ENCODE measurements around the gene EPHA8. TPM values are rescaled to one million over a fixed set of nuclear protein-coding genes. Genes with fewer than 3 reads are reported as not detected.

The EPHA8 gene
- total RNA-seq, 1 experiment from 2014 or later: not detected

- DNase-seq: no peak
- no peaks in the 10 kb centered on the region for H3K79me2 ChIP-seq (ENCODE audit: low read depth)
- TF ChIP-seq EZH2 (IDR thresholded peaks at IDR 0.05; ENCODE audit: low read depth): no peak
- TF ChIP-seq, protein P1, sequence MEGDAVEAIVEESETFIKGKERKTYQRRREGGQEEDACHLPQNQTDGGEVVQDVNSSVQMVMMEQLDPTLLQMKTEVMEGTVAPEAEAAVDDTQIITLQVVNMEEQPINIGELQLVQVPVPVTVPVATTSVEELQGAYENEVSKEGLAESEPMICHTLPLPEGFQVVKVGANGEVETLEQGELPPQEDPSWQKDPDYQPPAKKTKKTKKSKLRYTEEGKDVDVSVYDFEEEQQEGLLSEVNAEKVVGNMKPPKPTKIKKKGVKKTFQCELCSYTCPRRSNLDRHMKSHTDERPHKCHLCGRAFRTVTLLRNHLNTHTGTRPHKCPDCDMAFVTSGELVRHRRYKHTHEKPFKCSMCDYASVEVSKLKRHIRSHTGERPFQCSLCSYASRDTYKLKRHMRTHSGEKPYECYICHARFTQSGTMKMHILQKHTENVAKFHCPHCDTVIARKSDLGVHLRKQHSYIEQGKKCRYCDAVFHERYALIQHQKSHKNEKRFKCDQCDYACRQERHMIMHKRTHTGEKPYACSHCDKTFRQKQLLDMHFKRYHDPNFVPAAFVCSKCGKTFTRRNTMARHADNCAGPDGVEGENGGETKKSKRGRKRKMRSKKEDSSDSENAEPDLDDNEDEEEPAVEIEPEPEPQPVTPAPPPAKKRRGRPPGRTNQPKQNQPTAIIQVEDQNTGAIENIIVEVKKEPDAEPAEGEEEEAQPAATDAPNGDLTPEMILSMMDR (conservative IDR thresholded peaks at IDR 0.05): no peak
- H3K4me3 ChIP-seq: no peak overlapping the region
- no peaks in the 10 kb centered on the region for H3K9me3 ChIP-seq (ENCODE audit: insufficient read depth, low read depth)
- intact Hi-C loops (cut with micrococcal nuclease; ENCODE audit: unreplicated experiment): no loop called here
- no peaks in the 10 kb centered on the region for H3K9me2 ChIP-seq (ENCODE audit: insufficient read depth)
- H3K4me2 ChIP-seq: no peak overlapping the region
- H2AFZ ChIP-seq: no peak overlapping the region
- BruUV-seq (replicated peaks): no TSS peak
- no peaks in the 10 kb centered on the region for H3K36me3 ChIP-seq (ENCODE audit: low read depth)
- ChIA-PET POLR2A (ENCODE audit: unreplicated experiment) (no interaction called here), CTCF (no interaction called here)
- no peaks in the 10 kb centered on the region for H3K4me1 ChIP-seq (replicated peaks; ENCODE audit: insufficient read depth)
- no peaks in the 10 kb centered on the region for H4K20me1 ChIP-seq (ENCODE audit: insufficient read depth)
- H3K27me3 ChIP-seq (ENCODE audit: insufficient read depth, low read depth): peaks cover 21% of the 10 kb centered on the region; the same call in 1 of the 2 replicates
- H3K27ac ChIP-seq: no peak overlapping the region
- H3F3A ChIP-seq (ENCODE audit: insufficient read depth, low read depth): no peaks in the 10 kb centered on the region
These were observed 74.7 kb downstream of the EPHA8 start for GRCh38 chr1:22637907-22638445.

DNA sequence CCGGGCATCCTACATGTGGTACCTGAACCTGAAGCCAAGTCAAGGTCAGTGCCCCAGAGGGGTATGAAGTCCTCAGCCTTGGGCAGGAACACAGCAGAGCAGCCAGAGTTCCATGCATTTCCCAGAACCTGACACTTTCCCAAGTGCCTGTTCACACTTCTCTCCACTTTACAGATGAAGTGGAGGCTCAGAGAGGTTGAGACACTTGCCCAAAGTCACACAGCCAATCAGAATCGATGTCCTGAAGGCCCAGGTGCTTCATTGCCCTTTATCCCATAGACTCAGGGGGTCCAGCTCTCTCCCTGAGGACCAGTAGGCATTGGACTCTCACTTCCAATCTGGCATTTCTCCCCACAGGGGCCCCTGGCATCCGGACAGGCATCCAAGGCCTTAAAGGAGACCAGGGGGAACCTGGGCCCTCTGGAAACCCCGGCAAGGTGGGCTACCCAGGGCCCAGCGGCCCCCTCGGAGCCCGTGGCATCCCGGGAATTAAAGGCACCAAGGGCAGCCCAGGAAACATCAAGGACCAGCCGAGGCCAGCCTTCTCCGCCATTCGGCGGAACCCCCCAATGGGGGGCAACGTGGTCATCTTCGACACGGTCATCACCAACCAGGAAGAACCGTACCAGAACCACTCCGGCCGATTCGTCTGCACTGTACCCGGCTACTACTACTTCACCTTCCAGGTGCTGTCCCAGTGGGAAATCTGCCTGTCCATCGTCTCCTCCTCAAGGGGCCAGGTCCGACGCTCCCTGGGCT lies 75.4 kb downstream of the EPHA8 start:
- no peak overlapping the region for H2AFZ ChIP-seq
- no peak for DNase-seq
- no peak for TF ChIP-seq EZH2 (IDR thresholded peaks at IDR 0.05; ENCODE audit: low read depth)
- TF ChIP-seq, protein P1 (conservative IDR thresholded peaks at IDR 0.05): no peak
- H3K4me3 ChIP-seq: no peak overlapping the region
- no peaks in the 10 kb centered on the region for H3K36me3 ChIP-seq (ENCODE audit: low read depth)
- no peaks in the 10 kb centered on the region for H4K20me1 ChIP-seq (ENCODE audit: insufficient read depth)
- intact Hi-C loops (cut with micrococcal nuclease; ENCODE audit: unreplicated experiment): no loop called here
- POLR2A ChIA-PET (ENCODE audit: unreplicated experiment): no interaction called here
- no peaks in the 10 kb centered on the region for H3F3A ChIP-seq (ENCODE audit: insufficient read depth, low read depth)
- CTCF ChIA-PET: interaction anchor here (0.7 kb wide), 1 partner anchor 113 kb away, joined by 3 read pairs; no protein-coding TSS in a partner anchor
- H3K9me3 ChIP-seq (ENCODE audit: insufficient read depth, low read depth): no peaks in the 10 kb centered on the region
- peaks cover 20% of the 10 kb centered on the region; the same call in 1 of the 2 replicates for H3K27me3 ChIP-seq (ENCODE audit: insufficient read depth, low read depth)
- H3K9me2 ChIP-seq (ENCODE audit: insufficient read depth): no peaks in the 10 kb centered on the region
- H3K4me1 ChIP-seq (replicated peaks; ENCODE audit: insufficient read depth): no peaks in the 10 kb centered on the region
- no peaks in the 10 kb centered on the region for H3K79me2 ChIP-seq (ENCODE audit: low read depth)
- no peak overlapping the region for H3K4me2 ChIP-seq
- no peak overlapping the region for H3K27ac ChIP-seq
- BruUV-seq (replicated peaks): no TSS peak

GRCh38 chr1:22639286-22639685 lies 76.0 kb downstream of the EPHA8 start:
- H3F3A ChIP-seq (ENCODE audit: insufficient read depth, low read depth): no peaks in the 10 kb centered on the region
- ChIA-PET CTCF (interaction anchor here (0.5 to 0.7 kb wide), 2 partner anchors 112 to 223 kb away, joined by 3 read pairs; no protein-coding TSS in a partner anchor), POLR2A (ENCODE audit: unreplicated experiment) (no interaction called here)
- no peak overlapping the region for H3K4me3 ChIP-seq
- no peak for DNase-seq
- BruUV-seq (replicated peaks): no TSS peak
- H3K27ac ChIP-seq: no peak overlapping the region
- no peaks in the 10 kb centered on the region for H3K9me2 ChIP-seq (ENCODE audit: insufficient read depth)
- no peaks in the 10 kb centered on the region for H3K79me2 ChIP-seq (ENCODE audit: low read depth)
- H4K20me1 ChIP-seq (ENCODE audit: insufficient read depth): no peaks in the 10 kb centered on the region
- peaks cover 16% of the 10 kb centered on the region; the same call in 1 of the 2 replicates for H3K27me3 ChIP-seq (ENCODE audit: insufficient read depth, low read depth)
- intact Hi-C loops (cut with micrococcal nuclease; ENCODE audit: unreplicated experiment): no loop called here
- no peaks in the 10 kb centered on the region for H3K9me3 ChIP-seq (ENCODE audit: insufficient read depth, low read depth)
- no peaks in the 10 kb centered on the region for H3K36me3 ChIP-seq (ENCODE audit: low read depth)
- no peak overlapping the region for H3K4me2 ChIP-seq
- TF ChIP-seq EZH2 (IDR thresholded peaks at IDR 0.05; ENCODE audit: low read depth): no peak
- TF ChIP-seq, protein P1 (conservative IDR thresholded peaks at IDR 0.05): no peak
- H2AFZ ChIP-seq: no peak overlapping the region
- H3K4me1 ChIP-seq (replicated peaks; ENCODE audit: insufficient read depth): no peaks in the 10 kb centered on the region
